Spinal cord (tissue), 10 donors: ENCODE measurements around the gene CHRNA10. TPM values are rescaled to one million over a fixed set of nuclear protein-coding genes. Genes with fewer than 3 reads are reported as not detected.

Experiments
- DNase-seq, 6 donors: peaks; one replicate each; pipeline versions ENCODE4 v3.0.0 to v3.0.0-alpha.2; 2013 to 2015; ENCODE audit warnings: low spot score in 6 of 6, low read depth in 4 of 6
- H3K27ac ChIP-seq: one replicate; pipeline ENCODE4 v1.5.1; 2013; ENCODE audit warnings: low read depth, low read length, control low read depth
- H3K27me3 ChIP-seq: one replicate; pipeline ENCODE4 v1.6.1; 2013; ENCODE audit warnings: low read length; ENCODE audit not compliant: control insufficient read depth, insufficient read depth
- H3K36me3 ChIP-seq: one replicate; pipeline ENCODE4 v1.6.1; 2013; ENCODE audit warnings: low read length; ENCODE audit not compliant: control insufficient read depth, insufficient read depth
- H3K4me1 ChIP-seq: one replicate; pipeline ENCODE4 v1.6.1; 2013; ENCODE audit warnings: low read length; ENCODE audit not compliant: control insufficient read depth, insufficient read depth
- H3K4me3 ChIP-seq: one replicate; pipeline ENCODE4 v1.5.1; 2013; ENCODE audit warnings: low read depth, low read length, control low read depth
- H3K9me3 ChIP-seq: one replicate; pipeline ENCODE4 v1.6.1; 2013; ENCODE audit warnings: low read length; ENCODE audit not compliant: control insufficient read depth, insufficient read depth
- WGBS: methylation state at CpG from one replicate; pipeline ENCODE4 v1.1.5; 2013; ENCODE audit warnings: missing lambda C conversion rate; ENCODE audit not compliant: insufficient coverage; 5-methylcytosine and 5-hydroxymethylcytosine counted together
- long read RNA-seq, 4 donors: transcript quantifications; one replicate each; lab custom pipeline, GENCODE V29; 2026
- polyA plus RNA-seq, 2 donors: library from polyadenylated mRNA; unstranded; fragments of 120-200 nt; gene quantifications; one replicate each; pipeline ENCODE4 v1.2.1, GENCODE V29; 2013; ENCODE audit not compliant: insufficient read length in 2 of 2
- total RNA-seq, 2 donors: library from RNA; depleted of rRNA in 1 of 2; stranded (reverse); fragments of 120-200 nt in 1 of 2; fragments of >200 nt in 1 of 2; gene quantifications; one replicate each; pipeline versions ENCODE4 v1.2.3 to v1.2.4, GENCODE V29; 2013 to 2014
- donor health status: healthy.

Gene CHRNA10, protein sequence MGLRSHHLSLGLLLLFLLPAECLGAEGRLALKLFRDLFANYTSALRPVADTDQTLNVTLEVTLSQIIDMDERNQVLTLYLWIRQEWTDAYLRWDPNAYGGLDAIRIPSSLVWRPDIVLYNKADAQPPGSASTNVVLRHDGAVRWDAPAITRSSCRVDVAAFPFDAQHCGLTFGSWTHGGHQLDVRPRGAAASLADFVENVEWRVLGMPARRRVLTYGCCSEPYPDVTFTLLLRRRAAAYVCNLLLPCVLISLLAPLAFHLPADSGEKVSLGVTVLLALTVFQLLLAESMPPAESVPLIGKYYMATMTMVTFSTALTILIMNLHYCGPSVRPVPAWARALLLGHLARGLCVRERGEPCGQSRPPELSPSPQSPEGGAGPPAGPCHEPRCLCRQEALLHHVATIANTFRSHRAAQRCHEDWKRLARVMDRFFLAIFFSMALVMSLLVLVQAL
- total RNA-seq (1 to 10 TPM in 1 of 2 donors, under 1 TPM in 1; 0.40 to 1.8 TPM), polyA plus RNA-seq (1 to 10 TPM; 1.3 to 2.6 TPM)
- long read RNA-seq, donor 1, result 0 reads
- long read RNA-seq, donor 2, result 0 reads
- long read RNA-seq, donor 3, result 0 reads
- long read RNA-seq, donor 4, result 0 reads

DNA sequence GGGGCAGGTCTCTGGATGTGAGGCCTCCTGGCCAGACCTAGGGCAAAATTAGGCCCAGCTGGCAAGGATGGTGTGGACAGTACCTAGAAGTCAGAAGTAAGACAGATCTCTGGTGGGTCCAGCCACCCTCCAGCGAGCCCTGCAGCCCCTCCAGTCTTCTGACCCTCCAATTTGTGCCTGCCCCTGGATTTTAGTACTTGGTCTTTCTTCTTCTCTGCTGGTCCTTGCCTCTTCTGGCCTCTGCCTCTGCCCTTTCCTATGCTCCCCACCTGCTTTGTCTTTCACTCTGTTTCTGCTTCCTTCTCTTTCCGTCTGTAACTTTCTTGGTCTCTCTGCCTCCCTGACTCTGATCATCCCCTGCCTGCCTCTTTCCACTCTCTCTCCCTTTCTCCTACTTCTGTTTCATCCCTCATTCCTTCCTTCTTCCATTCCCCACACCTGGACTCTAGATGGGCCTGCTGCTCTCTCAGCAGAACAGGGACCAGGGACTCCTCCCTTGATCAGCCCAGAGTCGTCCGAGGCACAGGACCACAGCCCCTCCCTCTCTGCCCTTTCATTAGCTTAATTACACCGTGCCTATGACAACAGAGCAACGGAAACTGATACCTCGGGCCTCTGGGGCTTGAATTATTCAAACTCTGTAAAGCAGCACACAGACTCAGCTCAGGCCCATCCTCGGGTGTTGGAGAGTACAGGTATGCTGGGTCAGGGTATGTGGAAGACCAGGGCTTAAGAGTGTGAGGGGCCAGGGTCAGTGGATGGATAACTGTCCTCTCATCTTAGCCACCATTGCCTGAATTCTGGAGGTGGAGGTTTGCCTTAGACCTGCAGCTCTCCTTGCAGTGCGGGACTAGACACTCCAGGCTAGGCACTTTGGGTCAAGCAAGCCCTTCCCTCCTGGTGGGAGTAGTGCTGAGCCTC, at the start of gene CHRNA10:
CHRNA10 (minus strand) TSS at position 51 of the 921 bp plus-strand sequence. CDS start 72 bp downstream, outside the sequence.
- 65% methylated on average over 5 of the region's 9 CpGs for WGBS
- Histone ChIP-seq H3K4me1 (no peaks in the 10 kb centered on the region), H3K27me3 (no peaks in the 10 kb centered on the region), H3K9me3 (no peaks in the 10 kb centered on the region), H3K4me3 (no peak within 1 kb of the TSS), H3K36me3 (peaks cover 77% of the 10 kb centered on the region), H3K27ac (no peak within 1 kb of the TSS)
- no peak for DNase-seq

DNA sequence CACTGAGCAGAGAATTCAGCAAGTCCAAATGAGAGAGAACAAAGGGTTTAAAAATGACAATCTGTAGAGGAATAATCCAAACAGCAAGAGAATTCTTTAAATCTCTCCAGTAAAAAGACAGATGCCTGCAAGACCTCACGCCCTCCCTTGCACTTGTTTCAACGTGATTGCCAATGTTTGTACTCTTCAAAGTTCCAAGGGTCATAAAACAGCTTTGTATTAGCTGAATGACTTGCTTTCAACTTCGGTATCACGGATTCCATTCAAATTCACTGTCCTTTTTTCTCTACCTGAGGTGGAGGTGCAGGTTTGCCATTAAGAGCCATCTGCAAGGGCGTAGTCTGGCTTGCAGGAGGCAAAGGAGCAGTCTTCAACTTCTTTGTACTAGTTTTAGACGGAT, 41.1 kb upstream of the CHRNA10 start:
- no peaks in the 10 kb centered on the region for H3K9me3 ChIP-seq
- 40% methylated on average over 2 of the region's 6 CpGs for WGBS
- no peaks in the 10 kb centered on the region for H3K27me3 ChIP-seq
- no peaks in the 10 kb centered on the region for H3K4me1 ChIP-seq
- H3K36me3 ChIP-seq, result peaks cover 31% of the 10 kb centered on the region
- no peak overlapping the region for H3K4me3 ChIP-seq
- H3K27ac ChIP-seq, result no peak overlapping the region
- no peak for DNase-seq

DNA sequence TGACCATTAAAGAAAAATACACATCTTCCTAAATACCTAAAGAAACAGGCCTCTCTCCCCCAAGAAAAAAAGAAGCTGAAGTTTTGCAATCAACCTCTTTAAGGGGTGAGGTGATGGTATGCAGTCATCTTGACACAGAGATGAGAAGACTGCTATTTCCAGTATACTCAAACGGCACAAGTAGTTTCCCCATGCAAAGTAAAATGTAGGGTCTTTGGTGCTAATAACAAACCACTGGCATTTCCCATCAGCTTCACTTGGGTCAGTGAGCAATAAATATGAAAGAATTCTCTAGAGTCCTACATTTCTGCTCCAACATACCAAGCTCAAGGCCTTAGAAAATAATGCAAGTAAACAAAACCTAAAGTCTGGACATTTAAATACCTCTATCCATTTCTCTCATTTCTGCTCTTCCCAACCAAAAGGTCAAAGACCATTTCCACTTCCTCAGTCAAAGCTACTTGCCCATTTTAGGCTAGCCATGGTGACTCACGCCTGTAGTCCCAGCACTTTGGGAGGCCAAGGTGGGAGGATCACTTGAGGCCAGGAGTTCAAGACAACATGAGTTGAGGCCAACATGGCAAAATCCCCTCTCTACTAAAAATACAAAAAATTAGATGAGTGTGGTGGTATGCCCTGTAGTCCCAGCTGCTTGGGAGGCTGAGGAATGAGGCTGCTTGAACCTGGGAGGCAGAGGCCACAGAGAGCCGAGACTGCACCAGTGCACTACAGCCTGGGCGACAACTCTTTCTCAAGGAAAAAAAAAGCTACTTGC, 39.5 kb upstream of the CHRNA10 start:
- Histone ChIP-seq H3K9me3 (no peaks in the 10 kb centered on the region), H3K27me3 (no peaks in the 10 kb centered on the region), H3K4me3 (no peak overlapping the region), H3K36me3 (peaks cover 24% of the 10 kb centered on the region), H3K27ac (no peak overlapping the region), H3K4me1 (no peaks in the 10 kb centered on the region)
- no CpG with 5 or more reads among the region's 4 CpGs for WGBS
- no peak for DNase-seq

DNA sequence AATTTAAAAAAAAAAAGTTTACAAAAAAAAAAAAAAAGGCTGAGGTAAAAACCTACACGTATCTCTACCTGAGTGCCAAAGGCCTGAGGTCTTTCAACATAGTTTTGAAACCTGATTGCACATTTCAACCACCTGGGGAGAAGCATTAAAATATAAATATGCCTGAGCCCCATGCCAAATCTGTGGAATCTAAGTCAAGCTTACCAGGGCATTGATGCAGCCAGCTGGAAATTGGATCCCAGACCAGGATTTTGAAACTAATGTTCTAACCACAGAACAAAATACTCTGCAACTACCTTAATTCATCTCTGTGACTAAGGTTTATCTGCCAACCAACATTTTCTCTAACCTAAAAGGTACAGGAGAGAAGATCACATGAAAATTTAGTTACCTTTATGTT, 38.8 kb upstream of the CHRNA10 start:
- peak in 1 of 6 donors; percentile 17 for DNase-seq
- WGBS, result no CpG with 5 or more reads among the region's 1 CpG
- Histone ChIP-seq H3K4me1 (no peaks in the 10 kb centered on the region), H3K27ac (no peak overlapping the region), H3K36me3 (peaks cover 17% of the 10 kb centered on the region), H3K9me3 (no peaks in the 10 kb centered on the region), H3K27me3 (no peaks in the 10 kb centered on the region), H3K4me3 (no peak overlapping the region)

DNA sequence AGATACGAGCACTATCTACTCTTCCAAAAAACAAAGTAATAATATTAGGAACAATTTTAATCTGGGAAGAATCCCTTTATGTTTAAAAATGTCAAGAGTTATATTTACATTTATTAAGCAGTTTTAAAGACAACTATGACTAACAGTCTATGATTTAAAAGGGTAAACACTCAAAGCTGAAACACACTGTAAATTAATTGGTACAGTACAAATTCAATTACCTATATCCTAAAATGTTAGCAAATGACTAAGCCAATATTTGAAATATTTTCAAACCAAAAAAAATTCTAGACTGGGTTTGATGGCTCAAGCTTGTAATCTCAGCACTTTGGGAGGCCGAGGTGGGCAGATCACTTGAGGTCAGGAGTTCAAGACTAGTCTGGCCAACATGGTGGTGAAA, 36.0 kb upstream of the CHRNA10 start:
- H3K9me3 ChIP-seq, result no peaks in the 10 kb centered on the region
- H3K4me3 ChIP-seq, result no peak overlapping the region
- no peak overlapping the region for H3K27ac ChIP-seq
- no CpG with 5 or more reads among the region's 2 CpGs for WGBS
- no peaks in the 10 kb centered on the region for H3K27me3 ChIP-seq
- no peak for DNase-seq
- peaks cover 24% of the 10 kb centered on the region for H3K36me3 ChIP-seq
- H3K4me1 ChIP-seq, result no peaks in the 10 kb centered on the region

DNA sequence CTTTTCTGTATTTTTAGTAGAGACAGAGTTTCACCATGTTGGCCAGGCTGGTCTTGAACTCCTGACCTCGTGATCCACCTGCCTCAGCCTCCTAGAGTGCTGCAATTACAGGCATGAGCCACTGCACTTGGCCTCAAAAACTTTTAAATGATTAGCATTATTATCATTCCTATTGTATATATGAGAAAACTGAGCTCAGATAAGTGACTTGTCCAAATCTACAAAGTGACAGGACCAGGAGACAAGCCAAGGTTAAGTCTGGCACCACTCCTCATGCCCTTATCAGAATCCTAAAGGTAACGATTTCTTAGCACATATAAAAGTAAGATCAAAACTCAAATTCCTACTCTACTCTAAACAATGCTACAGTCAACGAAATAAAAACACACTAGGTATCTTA, 32.2 kb upstream of the CHRNA10 start:
- H3K36me3 ChIP-seq, result peaks cover 40% of the 10 kb centered on the region
- H3K9me3 ChIP-seq, result no peaks in the 10 kb centered on the region
- H3K27me3 ChIP-seq, result no peaks in the 10 kb centered on the region
- H3K4me3 ChIP-seq, result no peak overlapping the region
- DNase-seq, result no peak
- WGBS, result 100% methylated on average over 1 of the region's 3 CpGs
- no peak overlapping the region for H3K27ac ChIP-seq
- no peaks in the 10 kb centered on the region for H3K4me1 ChIP-seq

DNA sequence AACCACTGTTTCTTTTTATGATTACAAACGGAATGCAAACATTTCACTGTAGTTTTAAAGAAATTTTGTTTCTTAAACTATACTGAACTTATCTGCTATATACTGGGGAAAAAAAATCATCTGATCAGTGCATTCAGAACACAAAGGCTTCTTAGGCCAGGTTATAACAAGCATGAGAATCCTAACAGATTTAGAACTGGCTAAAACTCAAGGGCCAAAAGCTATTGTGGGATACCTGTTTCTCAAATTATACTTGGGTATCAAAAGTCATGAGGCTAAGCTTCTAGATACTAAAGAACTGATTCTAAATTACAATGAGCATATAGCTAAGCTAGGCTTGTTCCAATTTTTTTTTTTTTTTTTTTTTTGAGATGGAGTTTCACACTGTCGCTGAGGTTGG, 29.7 kb upstream of the CHRNA10 start:
- no CpG with 5 or more reads among the region's 2 CpGs for WGBS
- DNase-seq, result no peak
- Histone ChIP-seq H3K27me3 (no peaks in the 10 kb centered on the region), H3K4me1 (no peaks in the 10 kb centered on the region), H3K9me3 (no peaks in the 10 kb centered on the region), H3K4me3 (no peak overlapping the region), H3K27ac (no peak overlapping the region), H3K36me3 (peaks cover 52% of the 10 kb centered on the region)

DNA sequence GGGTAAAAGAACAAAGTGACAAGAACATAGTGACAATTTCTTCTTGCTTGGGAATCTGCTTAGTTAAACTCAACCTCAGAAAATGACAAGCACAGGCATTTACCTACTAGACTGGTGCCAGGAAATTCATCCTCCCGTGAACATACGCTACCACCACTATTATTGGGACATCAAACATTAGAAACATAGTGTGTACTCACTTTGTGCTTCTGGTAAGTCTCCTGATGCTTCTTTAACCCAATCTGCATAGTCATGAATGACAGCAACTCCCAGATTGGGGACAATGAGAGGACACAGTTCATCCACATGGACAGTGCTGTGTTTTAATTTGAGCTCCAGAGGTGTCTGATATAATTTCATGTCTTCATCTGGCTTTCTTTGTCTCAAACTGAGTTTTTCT, 29.2 kb upstream of the CHRNA10 start:
- Histone ChIP-seq H3K36me3 (peaks cover 53% of the 10 kb centered on the region), H3K27me3 (no peaks in the 10 kb centered on the region)
- WGBS, result no CpG with 5 or more reads among the region's 2 CpGs

DNA sequence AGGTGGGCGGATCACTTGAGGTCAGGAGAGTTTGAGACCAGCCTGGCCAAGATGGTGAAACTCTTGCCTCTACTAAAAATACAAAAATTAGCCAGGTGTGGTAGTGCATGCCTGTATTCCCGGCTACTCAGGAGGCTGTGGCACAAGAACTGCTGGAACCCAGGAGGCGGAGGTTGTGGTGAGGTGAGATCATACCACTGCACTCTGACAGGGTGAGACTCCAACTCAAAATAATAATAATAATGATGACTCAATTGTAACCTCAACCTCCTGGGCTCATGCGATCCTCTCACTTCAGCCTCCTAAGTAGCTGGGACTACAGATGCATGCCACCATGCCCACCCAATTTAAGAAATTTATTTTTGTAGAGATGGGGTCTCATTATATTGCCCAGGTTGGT, 15.6 kb upstream of the CHRNA10 start:
- Histone ChIP-seq H3K4me1 (no peaks in the 10 kb centered on the region), H3K4me3 (no peak overlapping the region), H3K27me3 (no peaks in the 10 kb centered on the region), H3K27ac (no peak overlapping the region), H3K36me3 (peaks cover 46% of the 10 kb centered on the region), H3K9me3 (no peaks in the 10 kb centered on the region)
- WGBS, result no CpG with 5 or more reads among the region's 4 CpGs
- DNase-seq, result no peak

More for the DNA sequence above, 29.2 kb upstream of the CHRNA10 start:
- Histone ChIP-seq H3K4me1 (no peaks in the 10 kb centered on the region), H3K9me3 (no peaks in the 10 kb centered on the region), H3K4me3 (no peak overlapping the region), H3K27ac (no peak overlapping the region)
- DNase-seq, result no peak
